GM12864 (cell line): ENCODE results near the gene CFC1.
"Not testable (repeated sequence)": the region's sequence is repeated elsewhere in the genome, so short reads cannot be mapped to it uniquely, and the experiment has no call there.

Experiments used
- DNase-seq: peaks from one replicate; pipeline ENCODE4 v3.0.0-alpha.2; 2011; ENCODE audit warnings: low read depth
- H3K4me3 ChIP-seq: 2 replicates; pipeline ENCODE4 v1.5.1; 2011; ENCODE audit warnings: mild to moderate bottlenecking, low read depth, low read length, control low read depth

The CFC1 gene

DNA sequence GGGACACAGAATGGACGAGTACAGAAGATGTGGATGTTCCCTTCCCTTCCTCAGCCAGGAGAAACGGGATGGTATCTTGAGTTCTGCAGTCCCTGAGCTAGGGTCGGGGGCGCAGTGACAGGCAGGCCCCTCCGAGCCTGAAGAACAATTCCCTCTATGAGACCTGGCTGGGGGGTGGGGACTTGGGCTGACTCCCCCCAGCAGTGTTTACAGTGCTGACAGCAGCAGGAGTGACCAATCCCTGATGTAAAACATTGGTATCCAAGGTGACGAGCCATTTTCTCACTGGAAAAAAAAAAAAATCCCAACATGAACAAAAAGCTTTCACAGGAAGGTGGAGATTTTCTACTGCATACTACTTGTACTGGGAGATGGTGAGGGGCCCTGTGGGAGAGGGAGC lies at the start of gene CFC1:
Gene CFC1, minus strand, starts transcription at position 183 of the 400 bp plus-strand sequence. CDS start 288 bp downstream, outside the sequence.
- not testable (repeated sequence) for DNase-seq, H3K4me3 ChIP-seq

DNA sequence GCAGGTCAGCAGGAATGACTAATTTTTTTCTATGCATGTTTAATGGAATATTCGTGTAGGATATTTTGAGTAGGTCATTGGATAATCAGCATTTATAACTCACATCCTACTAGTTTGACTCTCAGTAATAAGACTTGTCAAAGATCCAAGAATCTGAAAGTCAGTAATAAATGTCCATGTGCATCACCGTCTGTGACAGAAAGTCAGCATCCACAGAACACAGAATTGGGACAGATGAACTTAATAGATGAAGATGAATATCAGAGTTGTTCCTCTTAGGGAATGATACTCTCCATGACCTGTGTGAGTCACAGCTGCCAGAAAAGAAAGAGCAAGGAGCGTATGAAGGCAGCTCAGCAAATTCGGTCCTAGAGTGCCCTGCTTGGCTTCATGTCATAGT lies 42.3 kb upstream of the CFC1 start:
- not testable (repeated sequence) for DNase-seq

DNA sequence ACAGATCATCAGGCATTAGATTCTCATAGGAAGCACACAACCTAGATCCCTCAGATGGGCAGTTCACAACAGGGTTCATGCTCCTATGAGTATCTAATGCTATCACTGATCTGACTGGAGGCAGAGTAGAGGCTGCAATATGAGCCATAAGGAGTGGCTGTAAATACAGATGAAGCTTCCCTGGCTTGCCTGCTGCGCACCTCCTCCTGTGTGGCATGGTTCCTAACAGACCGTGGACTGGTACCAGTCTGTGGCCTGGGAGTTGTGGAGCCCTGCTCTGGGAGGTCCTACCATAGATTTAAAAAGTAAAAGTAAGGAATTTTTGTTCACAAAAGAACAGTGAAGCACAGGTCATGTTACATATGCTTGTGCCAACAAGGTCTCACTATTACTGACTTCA lies 39.6 kb upstream of the CFC1 start:
- DNase-seq, H3K4me3 ChIP-seq: not testable (repeated sequence)

More for the DNA sequence above, 42.3 kb upstream of the CFC1 start:
- not testable (repeated sequence) for H3K4me3 ChIP-seq

- DNase-seq, H3K4me3 ChIP-seq: not testable (repeated sequence)
Measured at GRCh38 chr2:130628784-130629475, 29.6 kb upstream of the CFC1 start.

- DNase-seq, H3K4me3 ChIP-seq: not testable (repeated sequence)
Measured at GRCh38 chr2:130611140-130611539, 11.8 kb upstream of the CFC1 start, which contains the start of gene POTEJ. Gene POTEJ, plus strand, starts transcription at chr2:130611440. Its CDS starts 93 bp downstream, at chr2:130611533.

DNA sequence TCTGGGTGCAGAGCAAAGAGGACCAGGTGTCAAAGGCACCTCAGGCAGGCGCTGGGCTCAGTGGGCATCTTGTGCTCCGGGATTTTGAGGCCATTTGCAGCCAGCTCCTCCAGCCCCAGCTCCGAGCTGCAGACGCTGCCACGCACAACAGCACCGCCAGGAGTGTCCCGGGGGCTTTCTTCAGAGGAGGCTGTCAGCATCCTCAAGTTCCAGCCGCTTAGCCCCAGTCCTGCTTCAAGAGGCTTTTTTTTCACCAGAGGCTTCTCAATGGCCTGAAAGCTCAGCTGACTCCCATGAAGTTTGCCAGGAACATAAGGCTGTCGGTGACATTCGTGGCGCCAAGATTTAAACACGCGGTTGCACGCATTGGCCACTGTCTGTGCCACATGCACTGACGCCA lies 11.1 kb upstream of the CFC1 start:
- H3K4me3 ChIP-seq, DNase-seq: not testable (repeated sequence)

GRCh38 chr2:130609002-130609920 lies 9.9 kb upstream of the CFC1 start:
- DNase-seq, H3K4me3 ChIP-seq: not testable (repeated sequence)

DNA sequence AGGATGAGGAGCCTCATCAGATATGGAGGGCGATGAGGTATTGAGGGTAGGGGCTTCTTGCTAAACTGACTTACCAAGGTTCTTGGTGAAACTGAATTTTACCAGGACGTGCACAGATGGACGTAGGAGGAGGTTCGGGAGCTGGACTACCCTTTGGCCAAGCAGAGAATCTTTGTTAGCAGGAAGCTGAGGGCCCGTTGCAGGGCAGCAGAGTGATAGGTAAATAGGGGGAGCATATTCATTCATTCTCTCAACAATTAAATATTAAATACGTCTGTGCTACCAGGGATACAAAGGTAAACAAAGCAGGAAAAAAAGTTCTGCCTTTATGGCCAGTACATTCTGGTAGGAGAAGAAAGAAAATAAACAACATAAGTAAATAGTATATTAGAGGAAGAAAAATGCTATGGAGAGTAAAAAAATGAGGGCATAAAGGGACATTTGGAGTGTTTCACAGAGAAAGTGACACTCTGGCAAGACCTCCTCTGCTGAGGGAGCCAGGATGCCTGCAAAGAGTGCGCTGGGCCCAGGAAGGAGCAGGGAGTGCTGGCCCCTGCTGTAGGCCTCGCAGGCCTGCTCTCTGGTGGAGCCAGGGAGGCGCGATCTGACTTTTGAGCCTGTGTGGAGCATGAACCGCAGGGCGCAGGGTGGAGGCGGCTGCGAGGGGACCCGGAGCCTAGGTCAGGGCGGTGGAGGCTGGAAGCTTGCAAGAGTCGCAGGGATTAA lies 9.1 kb upstream of the CFC1 start:
- H3K4me3 ChIP-seq, DNase-seq: not testable (repeated sequence)

- not testable (repeated sequence) for H3K4me3 ChIP-seq, DNase-seq
Measured at GRCh38 chr2:130601648-130602302, 2.4 kb upstream of the CFC1 start.

DNA sequence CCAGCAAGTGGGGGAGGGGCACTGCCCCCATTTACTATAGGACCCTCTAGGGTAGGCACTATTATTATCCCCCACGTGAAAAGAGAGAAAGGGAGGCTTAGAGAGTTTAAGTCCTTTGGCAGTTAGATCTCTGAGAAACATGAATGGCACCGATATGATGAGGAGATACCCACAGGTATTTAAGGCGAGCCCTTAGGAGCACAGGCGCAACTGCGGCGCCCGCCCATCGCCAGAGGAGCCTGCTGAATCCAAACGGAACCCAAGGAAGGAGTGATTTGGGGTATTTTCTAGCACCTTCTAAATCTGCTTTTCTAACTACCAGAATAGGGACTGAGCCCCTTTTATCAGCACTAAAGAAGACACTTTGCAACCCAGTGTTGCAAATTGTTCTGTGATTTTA lies 551 bp upstream of the CFC1 start:
- not testable (repeated sequence) for H3K4me3 ChIP-seq, DNase-seq

DNA sequence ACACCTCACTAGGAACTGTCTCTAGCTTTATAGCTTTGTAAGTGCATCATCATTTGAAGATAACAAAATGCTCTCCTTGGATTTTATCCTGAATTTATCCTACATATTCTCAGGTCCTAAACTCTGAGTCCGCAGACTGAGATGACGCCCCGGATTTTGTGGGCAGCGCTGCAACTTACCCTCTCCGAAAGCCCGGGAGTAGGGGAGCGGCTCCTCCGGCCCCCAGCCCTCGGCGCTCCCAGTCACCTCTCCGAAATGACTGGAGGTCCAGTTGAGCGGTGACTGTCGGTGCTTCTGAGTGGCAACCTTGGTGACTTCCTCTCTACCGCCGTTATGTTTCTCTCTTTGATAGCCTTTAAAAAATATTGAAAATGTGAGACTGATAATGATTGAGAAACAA lies 912 bp downstream of the CFC1 start:
- not testable (repeated sequence) for DNase-seq, H3K4me3 ChIP-seq

- H3K4me3 ChIP-seq, DNase-seq: not testable (repeated sequence)
Measured at GRCh38 chr2:130597994-130598393, 1.4 kb downstream of the CFC1 start.

GRCh38 chr2:130596757-130597156 lies 2.6 kb downstream of the CFC1 start:
- not testable (repeated sequence) for H3K4me3 ChIP-seq, DNase-seq

DNA sequence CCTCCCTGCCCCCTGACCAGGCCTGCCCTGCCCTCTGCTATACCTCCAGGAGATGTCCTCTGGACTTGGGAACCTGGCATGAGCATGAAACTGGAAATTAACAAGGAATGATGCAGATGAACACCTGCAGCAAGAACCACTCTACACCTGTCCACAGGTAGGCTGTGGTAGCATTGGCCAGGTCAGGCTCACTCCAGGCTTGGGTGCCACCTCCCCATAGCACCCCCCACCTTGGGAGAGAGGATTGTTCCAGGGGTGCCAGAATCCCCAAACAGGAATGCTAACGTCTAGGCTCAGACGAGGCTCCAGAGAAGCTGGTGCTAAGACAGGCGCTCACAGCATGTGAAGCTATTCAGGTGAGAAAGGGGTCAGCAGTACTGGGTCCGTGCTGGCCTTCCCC lies 5.4 kb downstream of the CFC1 start:
- not testable (repeated sequence) for DNase-seq, H3K4me3 ChIP-seq

- not testable (repeated sequence) for DNase-seq
Measured at GRCh38 chr2:130592791-130593414, 6.5 kb downstream of the CFC1 start.

DNA sequence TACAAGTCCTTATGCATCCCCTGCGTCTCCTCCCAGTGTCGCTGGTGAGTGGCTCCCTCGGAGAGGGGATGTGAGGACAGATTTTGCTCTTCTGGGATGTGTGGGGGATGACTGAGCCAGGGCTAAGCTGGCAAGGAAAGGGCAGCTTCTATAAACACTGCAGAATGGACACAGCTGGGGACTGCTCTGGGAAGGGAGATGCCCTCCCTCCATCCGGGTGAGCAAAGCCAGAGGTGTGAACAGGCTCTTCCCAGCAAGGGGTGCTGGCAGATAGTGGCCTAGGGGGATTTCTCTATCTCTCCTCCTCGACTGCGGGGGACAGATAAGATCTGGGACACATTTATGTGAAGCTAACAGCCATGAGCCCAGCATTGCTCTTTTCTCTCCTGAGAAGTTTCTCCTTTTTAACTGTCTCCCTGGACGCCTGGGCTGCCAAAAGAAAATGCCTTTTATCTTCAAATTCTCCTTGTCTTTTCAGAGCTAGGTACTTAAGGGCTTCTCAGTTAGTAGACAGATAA lies 8.5 kb downstream of the CFC1 start:
- not testable (repeated sequence) for DNase-seq, H3K4me3 ChIP-seq

More at GRCh38 chr2:130592791-130593414, 6.5 kb downstream of the CFC1 start:
- not testable (repeated sequence) for H3K4me3 ChIP-seq

DNA sequence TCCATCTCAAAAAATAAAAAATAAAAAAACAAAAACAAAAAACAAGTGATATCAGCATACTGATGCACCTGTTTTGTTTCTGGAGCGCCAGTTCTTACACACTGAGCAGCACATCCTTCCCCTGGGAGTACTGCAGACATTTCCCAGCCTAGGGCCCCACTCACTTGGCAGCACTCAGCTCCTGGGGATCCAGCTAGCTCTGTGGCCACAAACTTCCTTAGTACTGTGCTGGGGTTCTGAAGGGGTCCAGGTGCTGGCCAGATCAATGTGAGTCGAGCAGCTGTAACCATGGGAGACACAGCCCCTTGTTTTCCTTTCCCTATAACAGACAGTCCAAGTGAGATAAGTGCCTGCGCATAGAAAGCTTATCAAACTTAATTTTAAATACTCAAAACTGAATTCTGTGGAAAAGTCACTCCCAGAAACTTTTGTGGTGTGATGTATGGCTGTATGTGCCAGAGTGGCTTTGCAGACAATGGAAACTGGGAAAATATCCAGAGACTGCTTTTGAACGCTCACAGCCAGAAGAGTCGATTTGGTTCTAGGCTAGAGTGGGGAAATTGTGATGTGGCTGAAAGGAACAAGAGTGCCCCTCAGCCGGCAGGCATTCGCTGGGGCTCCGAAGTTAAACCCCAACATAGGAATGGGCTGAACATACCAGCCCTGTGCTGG lies 9.1 kb downstream of the CFC1 start:
- not testable (repeated sequence) for DNase-seq, H3K4me3 ChIP-seq
